Measurements from ENCODE around the gene LRRC59. TPM values are rescaled to one million over a fixed set of nuclear protein-coding genes. Genes with fewer than 3 reads are reported as not detected.
A peak's percentile ranks its signal among the peaks of the same experiment; 100 is the strongest.

The LRRC59 gene
- total and polyA plus RNA-seq, 8 donors = 32.2 to 117 (median 76.0) TPM

GRCh38 chr17:50437409-50437808, 40.1 kb upstream of the LRRC59 start:
- intact Hi-C loops (cut with DNase I; ENCODE audit: low total_unique reads) = no loop called here
- Histone ChIP-seq H3K4me1 (peaks cover 17 to 35% (median 26%) of the 10 kb centered on the region in 4 donors), H3K27ac (no peak overlapping the region), H3K4me3 (no peak overlapping the region), H3K36me3 (peaks cover 0 to 21% (median 18%) of the 10 kb centered on the region in 4 donors), H3K27me3 (no peaks in the 10 kb centered on the region), H3K9me3 (no peaks in the 10 kb centered on the region)
- TF ChIP-seq POLR2AphosphoS5 (IDR thresholded peaks at IDR 0.05) = no peak
- no peak for TF ChIP-seq CTCF (IDR thresholded peaks at IDR 0.05)
- no peak for TF ChIP-seq POLR2A (IDR thresholded peaks at IDR 0.05)
- TF ChIP-seq EP300 (IDR thresholded peaks at IDR 0.05) = no peak
- DNase-seq = no peak
- WGBS, 5 donors = 95 to 99% (median 98%) methylated on average over 4 of the region's 4 CpGs

GRCh38 chr17:50432125-50432762, 34.9 kb upstream of the LRRC59 start:
- Histone ChIP-seq H3K4me3 (no peak overlapping the region), H3K27ac (no peak overlapping the region), H3K36me3 (peaks cover 0 to 26% (median 21%) of the 10 kb centered on the region in 4 donors), H3K27me3 (no peaks in the 10 kb centered on the region), H3K9me3 (no peaks in the 10 kb centered on the region), H3K4me1 (peaks cover 10 to 30% (median 28%) of the 10 kb centered on the region in 4 donors)
- intact Hi-C loops (cut with DNase I; ENCODE audit: low total_unique reads) = no loop called here
- TF ChIP-seq POLR2A (IDR thresholded peaks at IDR 0.05) = no peak
- TF ChIP-seq POLR2AphosphoS5 (IDR thresholded peaks at IDR 0.05) = no peak
- no peak for DNase-seq
- 72 to 90% (median 79%) methylated on average over 4 of the region's 4 CpGs for WGBS, 5 donors

GRCh38 chr17:50430821-50431618, 33.7 kb upstream of the LRRC59 start:
- peaks cover 20 to 41% (median 39%) of the 10 kb centered on the region in 4 donors for H3K4me1 ChIP-seq
- intact Hi-C loops (cut with DNase I; ENCODE audit: low total_unique reads) = no loop called here
- H3K36me3 ChIP-seq = peaks cover 0 to 26% (median 10%) of the 10 kb centered on the region in 4 donors
- no peak overlapping the region for H3K27ac ChIP-seq
- no peaks in the 10 kb centered on the region for H3K27me3 ChIP-seq
- H3K4me3 ChIP-seq = no peak overlapping the region
- no peaks in the 10 kb centered on the region for H3K9me3 ChIP-seq
- TF ChIP-seq POLR2A (IDR thresholded peaks at IDR 0.05) (no peak), CTCF (IDR thresholded peaks at IDR 0.05) (no peak), EP300 (IDR thresholded peaks at IDR 0.05) (no peak), POLR2AphosphoS5 (IDR thresholded peaks at IDR 0.05) (no peak)
- DNase-seq = no peak
- WGBS, 5 donors = 76 to 90% (median 84%) methylated on average over 4 of the region's 4 CpGs

- Histone ChIP-seq H3K4me3 (no peak overlapping the region), H3K27ac (peak overlapping the region in 1 of 5 donors; percentile 89), H3K36me3 (peaks cover 0 to 20% (median 8%) of the 10 kb centered on the region in 4 donors), H3K27me3 (no peaks in the 10 kb centered on the region), H3K9me3 (no peaks in the 10 kb centered on the region), H3K4me1 (peaks cover 30 to 53% (median 49%) of the 10 kb centered on the region in 4 donors)
- 86 to 95% (median 91%) methylated on average over 4 of the region's 4 CpGs for WGBS, 5 donors
- TF ChIP-seq EP300 (IDR thresholded peaks at IDR 0.05) = no peak
- TF ChIP-seq CTCF (IDR thresholded peaks at IDR 0.05) = no peak
- TF ChIP-seq POLR2A (IDR thresholded peaks at IDR 0.05) = no peak
- TF ChIP-seq POLR2AphosphoS5 (IDR thresholded peaks at IDR 0.05) = no peak
- no peak for DNase-seq
- intact Hi-C loops (cut with DNase I; ENCODE audit: low total_unique reads) = no loop called here
These were observed 32.5 kb upstream of the LRRC59 start for GRCh38 chr17:50429793-50430192.

All from stomach (tissue), 9 donors.